Suppressor macrophage (primary cell): ENCODE data around the gene CLCN7.

ENCODE experiments used
- DNase-seq, 4 experiments: peaks; one replicate each; pipeline ENCODE4 v3.0.0-alpha.2; 2020 to 2022
- total RNA-seq, 17 experiments: gene quantifications; one replicate each; lab custom pipeline; 2026; ENCODE audit warnings: mixed read lengths in 6 of 17, inconsistent platforms in 3 of 17; lab: John Stamatoyannopoulos, UW

CLCN7 gene
- total RNA-seq: 65.9 to 246 (median 149) reads per million in 17 experiments

GRCh38 chr16:1474796-1475551 lies at the start of gene CLCN7:
CLCN7 (minus strand) TSS chr16:1475028; CDS start chr16:1474974, 54 bp downstream.
- peak; percentile 92 to 97 (median 95) for DNase-seq

- no peak for DNase-seq
Observed at GRCh38 chr16:1524366-1524765, 49.5 kb upstream of the CLCN7 start.

- no peak for DNase-seq
Observed at GRCh38 chr16:1523581-1524245, 48.9 kb upstream of the CLCN7 start.

GRCh38 chr16:1520461-1520860 lies 45.6 kb upstream of the CLCN7 start:
- no peak for DNase-seq

- no peak for DNase-seq
Observed at GRCh38 chr16:1519831-1520230, 45.0 kb upstream of the CLCN7 start.

GRCh38 chr16:1518626-1519135 lies 43.9 kb upstream of the CLCN7 start:
- no peak for DNase-seq

- DNase-seq: no peak
Observed at GRCh38 chr16:1514507-1514906, 39.7 kb upstream of the CLCN7 start.

GRCh38 chr16:1512774-1513173 lies 37.9 kb upstream of the CLCN7 start:
- no peak for DNase-seq

- no peak for DNase-seq
Observed at GRCh38 chr16:1511662-1512569, 37.1 kb upstream of the CLCN7 start.

GRCh38 chr16:1510941-1511351 lies 36.1 kb upstream of the CLCN7 start:
- DNase-seq: no peak

- DNase-seq: no peak
Observed at GRCh38 chr16:1510272-1510671, 35.4 kb upstream of the CLCN7 start.

- DNase-seq: no peak
Observed at GRCh38 chr16:1509307-1510221, 34.7 kb upstream of the CLCN7 start.

GRCh38 chr16:1508494-1509187 lies 33.8 kb upstream of the CLCN7 start:
- DNase-seq: peak in 1 of 4 experiments; percentile 25

GRCh38 chr16:1506494-1507213 lies 31.8 kb upstream of the CLCN7 start:
- DNase-seq: no peak

GRCh38 chr16:1505912-1506311 lies 31.1 kb upstream of the CLCN7 start:
- no peak for DNase-seq

- DNase-seq: no peak
Observed at GRCh38 chr16:1505073-1505844, 30.4 kb upstream of the CLCN7 start.

GRCh38 chr16:1503110-1503955 lies 28.5 kb upstream of the CLCN7 start:
- no peak for DNase-seq
